C4-2B (cell line): ENCODE results near the gene GRHL3.

Experiments used
- ZFX ChIP-seq: fragments of 450-650 bp; IDR thresholded peaks from 2 replicates; pipeline ENCODE4 v1.6.1; 2017
- TF ChIP-seq, protein P1 (sequence below): fragments of 450-650 bp; conservative IDR thresholded peaks from 2 replicates; pipeline ENCODE4 v1.5.1; 2017; ENCODE audit warnings: mild to moderate bottlenecking

DNA sequence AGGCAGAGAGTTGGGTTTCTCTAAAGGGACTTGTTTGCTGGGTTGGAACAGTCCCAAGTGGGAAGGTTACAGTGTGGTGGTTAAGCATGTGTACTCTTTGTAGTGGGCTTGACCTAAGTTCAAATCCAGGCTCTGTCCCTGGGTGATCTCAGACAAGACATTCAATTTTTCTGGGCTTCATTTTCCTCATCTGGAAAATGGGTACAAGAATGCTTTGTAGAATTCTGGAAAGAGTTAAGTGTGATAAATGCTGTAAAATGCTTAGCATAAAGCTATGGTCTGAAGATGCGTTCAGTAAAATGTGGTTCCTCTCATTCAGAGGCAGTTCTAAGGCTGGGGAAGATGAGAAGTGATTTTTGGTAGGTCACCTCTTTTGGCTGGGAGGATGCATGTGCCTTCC is 805 bp downstream of the GRHL3 start:
- TF ChIP-seq, protein P1, sequence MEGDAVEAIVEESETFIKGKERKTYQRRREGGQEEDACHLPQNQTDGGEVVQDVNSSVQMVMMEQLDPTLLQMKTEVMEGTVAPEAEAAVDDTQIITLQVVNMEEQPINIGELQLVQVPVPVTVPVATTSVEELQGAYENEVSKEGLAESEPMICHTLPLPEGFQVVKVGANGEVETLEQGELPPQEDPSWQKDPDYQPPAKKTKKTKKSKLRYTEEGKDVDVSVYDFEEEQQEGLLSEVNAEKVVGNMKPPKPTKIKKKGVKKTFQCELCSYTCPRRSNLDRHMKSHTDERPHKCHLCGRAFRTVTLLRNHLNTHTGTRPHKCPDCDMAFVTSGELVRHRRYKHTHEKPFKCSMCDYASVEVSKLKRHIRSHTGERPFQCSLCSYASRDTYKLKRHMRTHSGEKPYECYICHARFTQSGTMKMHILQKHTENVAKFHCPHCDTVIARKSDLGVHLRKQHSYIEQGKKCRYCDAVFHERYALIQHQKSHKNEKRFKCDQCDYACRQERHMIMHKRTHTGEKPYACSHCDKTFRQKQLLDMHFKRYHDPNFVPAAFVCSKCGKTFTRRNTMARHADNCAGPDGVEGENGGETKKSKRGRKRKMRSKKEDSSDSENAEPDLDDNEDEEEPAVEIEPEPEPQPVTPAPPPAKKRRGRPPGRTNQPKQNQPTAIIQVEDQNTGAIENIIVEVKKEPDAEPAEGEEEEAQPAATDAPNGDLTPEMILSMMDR: no peak
- no peak for TF ChIP-seq ZFX
